Kidney (tissue), 14 donors: ENCODE measurements around the gene AOX1. TPM values are rescaled to one million over a fixed set of nuclear protein-coding genes. Genes with fewer than 3 reads are reported as not detected.

ENCODE experiments used
- DNase-seq, 5 donors: peaks; one replicate each; pipeline ENCODE4 v3.0.0-alpha.2; 2013 to 2020
- FAIRE-seq: peaks from 2 replicates; lab custom pipeline; 2012; peaks lifted over from hg19 to GRCh38; lab: Jason Lieb, UNC
- H3K27ac ChIP-seq, 2 donors: one replicate each; pipeline ENCODE4 v1.7.0; 2013; ENCODE audit warnings: low read depth in 2 of 2, low read length in 2 of 2, inconsistent platforms in 1 of 2
- H3K27me3 ChIP-seq: one replicate; pipeline ENCODE4 v1.7.1; 2013; ENCODE audit warnings: low read length, inconsistent platforms; ENCODE audit not compliant: control insufficient read depth, insufficient read depth
- H3K36me3 ChIP-seq, 3 donors: one replicate each; pipeline versions ENCODE4 v1.7.0 to v1.7.1; 2013; ENCODE audit warnings: low read length in 3 of 3, control low read depth in 1 of 3, inconsistent platforms in 1 of 3; ENCODE audit not compliant: insufficient read depth in 3 of 3, control insufficient read depth in 2 of 3
- H3K4me1 ChIP-seq, 3 donors: one replicate each; pipeline versions ENCODE4 v1.7.0 to v1.7.1; 2013; ENCODE audit warnings: low read length in 3 of 3, inconsistent platforms in 1 of 3, low read depth in 1 of 3; ENCODE audit not compliant: control insufficient read depth in 2 of 3, insufficient read depth in 2 of 3
- H3K4me3 ChIP-seq, 3 donors: one replicate each; pipeline versions ENCODE4 v1.7.0 to v1.8.1; 2013; ENCODE audit warnings: low read length in 3 of 3, control low read depth in 1 of 3, inconsistent platforms in 1 of 3
- H3K9ac ChIP-seq, 3 donors: one replicate each; pipeline versions ENCODE4 v1.7.0 to v1.7.1; 2013; ENCODE audit warnings: low read length in 3 of 3, control low read depth in 1 of 3, inconsistent platforms in 1 of 3
- H3K9me3 ChIP-seq, 3 donors: one replicate each; pipeline versions ENCODE4 v1.7.0 to v1.7.1; 2013; ENCODE audit warnings: low read length in 3 of 3, control low read depth in 1 of 3, inconsistent platforms in 1 of 3; ENCODE audit not compliant: control insufficient read depth in 2 of 3, insufficient read depth in 1 of 3
- CTCF ChIP-seq: IDR thresholded peaks from 3 replicates; pipeline ENCODE4 v1.5.1; 2012; ENCODE audit warnings: mild to moderate bottlenecking, moderate library complexity, borderline replicate concordance; ENCODE audit not compliant: insufficient read depth; ENCODE audit errors: extremely low read depth
- intact Hi-C: fragments of 100-400 bp; cut with DNase I; formaldehyde crosslinking; loops from one replicate; pipeline ENCODE4 v1.11.1; 2022
- polyA plus RNA-seq: library from polyadenylated mRNA; stranded (reverse); fragments of 350-450 nt; fragmentation: Illumina TruSeq; extraction: RNeasy Lipid Tissue Mini Kit (QIAGEN cat#74804); gene quantifications from one replicate; pipeline ENCODE4 v1.2.3, GENCODE V29; 2014; ENCODE audit warnings: low read depth, low replicate concordance; ENCODE audit not compliant: insufficient read depth
- total RNA-seq: library from RNA; stranded (reverse); fragmentation: NEBNext Ultra II Directional; extraction: Animal tissue kit (Norgen Biotek cat#: 25700); gene quantifications from one replicate; pipeline ENCODE4 v1.2.1, GENCODE V29; 2021
- donor health status: control.
- donor health status: control.
- donor health status: control.
- donor health status: control.
- donor health status: control.
- donor health status: DM: yes; HTN: yes; CAD: no.
- donor health status: Normal renal cell carcinoma (clear cell type).

AOX1 gene
- total and polyA plus RNA-seq, 2 donors from 2014 or later = 38.6 to 43.7 TPM

- FAIRE-seq (no peak), DNase-seq (peak in 2 of 5 donors; percentile 35 to 56)
- Histone ChIP-seq H3K27me3 (no peaks in the 10 kb centered on the region), H3K9me3 (no peaks in the 10 kb centered on the region), H3K9ac (no peak overlapping the region), H3K27ac (peak overlapping the region in 1 of 2 donors; percentile 14), H3K36me3 (peaks cover 0 to 12% (median 0%) of the 10 kb centered on the region in 3 donors), H3K4me1 (peaks cover 0 to 2% (median 0%) of the 10 kb centered on the region in 3 donors), H3K4me3 (no peak overlapping the region)
- intact Hi-C loops = no loop called here
- no peak for TF ChIP-seq CTCF
Measured at GRCh38 chr2:200596774-200597570, 11.2 kb downstream of the AOX1 start.

GRCh38 chr2:200599206-200599605 lies 13.4 kb downstream of the AOX1 start:
- H3K27me3 ChIP-seq = no peaks in the 10 kb centered on the region
- FAIRE-seq = no peak

GRCh38 chr2:200600549-200601225 lies 14.9 kb downstream of the AOX1 start:
- DNase-seq = no peak
- no peak for TF ChIP-seq CTCF
- Histone ChIP-seq H3K9ac (no peak overlapping the region), H3K27me3 (no peaks in the 10 kb centered on the region), H3K36me3 (peaks cover 0 to 7% (median 0%) of the 10 kb centered on the region in 3 donors), H3K4me1 (no peaks in the 10 kb centered on the region), H3K27ac (no peak overlapping the region), H3K4me3 (no peak overlapping the region), H3K9me3 (no peaks in the 10 kb centered on the region)
- intact Hi-C loops = no loop called here
- FAIRE-seq = no peak

More at GRCh38 chr2:200599206-200599605, 13.4 kb downstream of the AOX1 start:
- Histone ChIP-seq H3K9ac (no peak overlapping the region), H3K27ac (no peak overlapping the region), H3K4me1 (no peaks in the 10 kb centered on the region), H3K4me3 (no peak overlapping the region), H3K36me3 (peaks cover 0 to 12% (median 0%) of the 10 kb centered on the region in 3 donors), H3K9me3 (no peaks in the 10 kb centered on the region)
- no peak for TF ChIP-seq CTCF
- intact Hi-C loops = no loop called here
- DNase-seq = no peak
